Femur (tissue), 1 donor: Measurements from ENCODE around the gene COL4A1.

Experiments
- DNase-seq: peaks from one replicate; pipeline ENCODE4 v3.0.0-alpha.2; 2017

COL4A1 gene

GRCh38 chr13:110156301-110157049, 150.5 kb downstream of the COL4A1 start:
- no peak for DNase-seq

DNA sequence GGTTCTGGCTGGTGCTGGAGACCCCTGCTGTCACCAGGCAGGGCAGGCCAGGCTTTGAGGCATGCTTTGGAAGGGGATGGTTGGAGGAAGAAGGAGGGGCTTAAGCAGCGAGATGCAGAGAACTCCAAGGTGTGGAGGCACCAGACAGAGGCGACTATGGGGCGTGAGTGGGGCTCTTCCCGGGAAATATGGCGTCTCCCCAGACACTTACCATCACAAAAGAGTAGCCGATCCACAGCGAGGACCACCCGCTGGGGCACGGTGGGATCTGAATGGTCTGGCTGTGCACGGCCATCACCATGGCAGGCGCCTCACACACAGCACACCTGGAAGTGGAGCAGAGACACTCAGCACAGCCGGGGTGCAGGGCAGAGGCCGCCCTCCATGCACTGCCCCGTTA, 151.9 kb downstream of the COL4A1 start:
- no peak for DNase-seq

- DNase-seq, result no peak
Measured at GRCh38 chr13:110154410-110154933, 152.5 kb downstream of the COL4A1 start.

DNA sequence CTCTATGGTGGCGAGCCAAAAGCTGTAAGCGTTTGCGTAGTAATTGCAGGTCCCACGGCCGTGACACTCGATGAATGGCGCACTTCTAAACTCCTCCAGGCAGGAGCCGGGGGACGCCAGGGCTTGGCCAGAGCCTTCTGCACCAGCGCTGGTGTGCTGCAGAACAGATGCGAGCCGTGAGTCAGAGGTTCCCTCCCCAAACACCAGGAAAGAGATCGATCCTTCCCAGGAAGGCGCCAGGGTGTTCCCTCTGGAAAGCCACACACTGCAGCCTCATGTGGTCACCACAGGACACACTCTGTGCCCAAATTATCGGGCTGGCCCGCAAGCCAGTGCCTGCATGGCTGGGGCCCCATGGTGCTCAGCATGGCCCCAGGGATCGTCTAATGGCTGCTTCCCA, 154.6 kb downstream of the COL4A1 start:
- no peak for DNase-seq

DNA sequence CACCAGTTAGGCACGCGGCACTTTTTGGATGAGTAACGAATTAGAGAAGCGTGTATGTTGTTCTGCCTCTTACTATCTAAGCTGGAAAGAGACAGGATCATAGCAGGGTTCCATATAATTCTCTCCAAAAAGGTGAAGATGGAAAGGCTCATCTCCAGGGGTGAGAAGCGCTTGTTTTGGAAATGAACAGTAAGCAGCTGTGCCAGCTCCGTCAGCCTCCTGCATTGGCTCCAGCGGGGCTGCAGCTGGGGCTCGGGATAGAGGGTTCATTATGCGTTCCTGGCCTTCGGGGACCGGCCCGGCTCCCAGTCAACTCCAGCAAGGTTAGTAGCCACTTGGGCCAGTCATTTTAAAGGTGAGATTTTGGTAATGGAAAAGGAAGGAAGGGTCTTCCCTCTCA, 155.5 kb downstream of the COL4A1 start:
- DNase-seq, result no peak

DNA sequence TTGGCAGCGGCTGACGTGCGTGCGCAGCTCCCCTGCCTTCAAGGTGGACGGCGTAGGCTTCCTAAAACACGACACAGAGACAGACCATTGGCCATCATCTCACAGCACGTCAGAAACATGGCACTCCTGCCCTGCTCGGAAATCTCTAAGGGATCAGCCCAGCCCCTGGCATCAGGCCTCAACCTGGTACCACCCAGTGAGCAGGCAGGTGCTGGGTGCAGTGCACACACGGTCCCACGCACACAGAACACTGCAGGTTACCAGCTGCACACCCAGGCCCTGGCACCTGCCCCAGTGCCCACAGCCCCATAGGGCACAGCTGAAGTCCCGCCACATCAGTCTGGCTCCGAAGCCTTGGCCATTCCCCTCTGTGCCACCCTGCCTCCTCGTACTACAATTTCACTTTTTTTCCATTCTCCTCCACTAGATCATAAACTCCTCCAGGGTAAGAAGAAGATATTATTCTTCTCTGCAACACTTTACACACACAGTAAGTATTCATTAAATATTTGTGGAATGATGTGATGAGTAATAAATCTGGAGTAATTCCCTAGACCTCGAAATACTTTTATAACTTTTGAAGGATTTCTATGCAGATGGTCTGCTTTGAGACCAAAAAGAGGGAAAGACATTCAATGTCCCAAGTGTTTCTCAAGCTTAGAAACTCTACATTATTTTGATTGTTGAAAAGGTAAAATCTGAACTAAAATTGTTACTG, 156.4 kb downstream of the COL4A1 start:
- no peak for DNase-seq

DNA sequence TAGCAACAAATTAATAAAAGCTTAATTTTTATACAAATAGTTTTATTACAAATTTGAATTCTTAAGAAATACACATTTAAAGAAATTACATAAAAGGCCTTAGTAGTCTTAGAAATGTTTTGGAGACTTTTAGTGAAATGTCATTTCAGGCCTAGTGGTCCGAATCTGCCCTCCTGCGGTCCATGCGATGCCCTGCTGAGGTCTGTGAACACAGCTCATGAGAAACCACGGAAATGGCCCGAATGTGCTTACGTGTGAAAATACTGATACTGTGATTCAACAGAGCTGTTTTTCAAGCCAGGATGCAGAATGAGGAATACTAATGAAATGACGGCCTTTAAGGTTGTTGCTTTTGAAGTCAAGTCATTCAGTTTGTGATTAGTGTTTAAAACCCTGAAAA, 157.9 kb downstream of the COL4A1 start:
- DNase-seq, result no peak

DNA sequence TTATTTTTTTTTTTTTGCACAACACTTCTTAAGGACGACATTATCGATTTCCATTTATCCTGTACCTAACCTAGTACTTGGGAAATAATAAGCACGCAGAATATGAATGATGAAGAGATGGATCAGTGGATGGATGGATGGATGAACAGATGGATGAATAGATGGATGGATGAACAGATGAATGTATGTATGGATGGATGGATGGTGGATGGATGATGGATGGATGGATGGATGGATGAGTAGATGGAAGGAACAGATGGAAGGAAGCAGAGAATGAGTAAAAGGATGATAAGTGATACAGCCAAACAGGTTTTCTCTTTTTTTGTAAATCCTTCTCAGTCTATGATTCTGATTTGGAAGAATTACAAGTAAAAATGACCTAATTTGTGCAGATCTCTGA, 166.9 kb downstream of the COL4A1 start:
- DNase-seq, result no peak

- DNase-seq, result no peak
Measured at GRCh38 chr13:110138700-110139036, 168.3 kb downstream of the COL4A1 start.

- peak; percentile 67 for DNase-seq
Measured at GRCh38 chr13:110138010-110138699, 168.8 kb downstream of the COL4A1 start.

GRCh38 chr13:110137680-110138009, 169.3 kb downstream of the COL4A1 start:
- DNase-seq, result no peak

DNA sequence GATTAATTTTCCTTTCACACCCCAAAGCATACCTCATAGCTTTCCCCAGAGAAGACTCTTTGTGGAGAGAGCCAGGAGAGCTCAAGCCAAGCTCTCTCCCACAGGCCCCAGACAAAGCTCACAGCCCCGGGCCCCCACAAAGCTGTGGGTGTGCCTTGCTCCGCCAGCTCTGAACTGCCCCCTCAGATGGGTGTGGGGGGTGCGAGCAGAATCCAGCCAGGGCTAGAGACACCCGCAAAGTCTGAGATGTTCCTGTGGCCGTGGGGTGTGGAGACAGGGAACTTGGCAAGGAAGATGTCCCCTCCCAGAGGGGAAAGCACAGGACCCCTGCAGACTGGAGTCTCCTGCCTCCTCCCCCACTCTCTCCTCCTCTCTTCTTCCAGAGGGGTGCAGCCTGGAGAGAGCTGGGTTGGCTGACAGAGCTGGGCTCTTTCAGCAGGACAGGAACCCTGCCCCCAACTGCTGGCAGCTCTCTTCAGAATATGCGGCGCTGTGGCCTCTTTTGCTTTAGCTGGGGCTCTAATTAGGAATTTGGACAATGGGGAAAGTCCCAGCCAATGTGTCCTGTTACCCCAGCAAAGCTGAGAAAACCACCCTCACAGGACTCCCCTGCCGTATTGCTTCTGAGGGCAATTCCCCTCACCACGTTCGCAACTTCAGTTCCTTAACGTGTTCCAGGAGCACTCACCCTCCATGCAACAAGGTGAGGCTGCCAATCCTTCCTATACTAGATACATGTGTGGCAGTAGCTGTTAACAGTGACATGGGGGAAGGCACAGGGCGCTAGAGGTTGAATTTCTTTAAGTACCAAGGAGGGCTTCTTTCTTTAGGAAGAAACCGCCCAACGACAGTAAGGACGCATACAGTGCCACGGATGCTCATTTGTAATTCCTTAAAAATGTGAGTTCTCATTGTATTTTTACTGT, 170.0 kb downstream of the COL4A1 start:
- no peak for DNase-seq

GRCh38 chr13:110135977-110136597, 170.9 kb downstream of the COL4A1 start:
- DNase-seq, result no peak

DNA sequence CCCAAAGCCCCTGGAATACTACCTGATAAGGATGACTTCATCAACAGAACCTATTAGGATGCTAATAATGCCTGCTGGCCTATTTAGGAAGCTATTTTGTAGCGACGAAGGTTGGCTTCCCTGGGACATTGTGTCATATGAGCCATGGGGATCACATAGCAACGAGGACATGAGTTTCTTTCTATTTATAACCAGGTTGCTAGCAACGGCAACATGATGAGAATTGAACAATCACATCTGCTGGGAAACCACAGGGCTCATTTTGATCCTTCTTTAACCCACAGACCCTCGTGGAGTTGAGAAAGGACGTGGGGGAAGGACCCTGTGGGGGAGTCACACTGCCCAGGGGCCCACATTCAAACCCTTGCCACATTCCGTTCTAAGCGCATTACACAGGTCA, 172.2 kb downstream of the COL4A1 start:
- DNase-seq, result no peak

DNA sequence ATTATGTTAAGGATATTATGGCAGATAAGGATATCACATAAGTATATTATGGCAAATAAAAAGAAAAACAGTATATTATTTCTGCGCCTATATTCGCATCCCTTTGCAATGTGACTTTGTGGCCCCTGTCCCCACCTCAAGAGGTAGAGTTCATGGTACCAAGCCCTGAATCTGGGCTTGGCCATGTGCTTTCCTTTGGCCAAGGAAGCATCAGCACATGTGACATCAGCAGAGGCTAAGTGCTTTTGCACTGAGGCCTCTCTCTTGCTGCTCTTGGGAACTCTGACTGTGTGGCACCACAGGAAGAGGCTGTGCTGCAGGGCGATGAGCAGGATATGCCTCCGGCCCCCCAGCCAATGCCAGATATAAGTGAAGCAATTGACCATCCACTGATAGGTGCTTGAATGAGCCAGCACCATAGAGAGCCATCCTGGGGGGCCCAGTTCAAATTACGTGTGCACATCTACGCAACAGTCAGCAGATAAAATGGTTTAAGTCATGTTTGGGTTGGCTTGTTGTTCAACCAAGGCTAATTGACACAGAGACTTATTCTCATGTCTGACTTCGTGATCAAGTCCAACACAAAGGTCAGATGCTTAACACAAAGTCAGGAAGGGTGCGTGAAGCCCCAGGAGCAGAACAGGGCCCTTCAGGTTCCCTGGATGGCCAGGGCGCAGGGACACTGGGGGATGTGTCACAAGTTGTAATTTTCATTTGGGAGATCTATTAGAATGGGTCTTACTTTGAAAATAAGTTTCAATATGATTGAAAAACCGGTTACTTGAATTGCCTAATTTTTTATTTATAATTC, 173.3 kb downstream of the COL4A1 start:
- DNase-seq, result no peak

GRCh38 chr13:110132225-110132982, 174.6 kb downstream of the COL4A1 start:
- peak; percentile 57 for DNase-seq

GRCh38 chr13:110131424-110131823, 175.5 kb downstream of the COL4A1 start:
- no peak for DNase-seq

- no peak for DNase-seq
Measured at GRCh38 chr13:110130431-110130830, 176.5 kb downstream of the COL4A1 start.

GRCh38 chr13:110129539-110130186, 177.3 kb downstream of the COL4A1 start:
- no peak for DNase-seq

DNA sequence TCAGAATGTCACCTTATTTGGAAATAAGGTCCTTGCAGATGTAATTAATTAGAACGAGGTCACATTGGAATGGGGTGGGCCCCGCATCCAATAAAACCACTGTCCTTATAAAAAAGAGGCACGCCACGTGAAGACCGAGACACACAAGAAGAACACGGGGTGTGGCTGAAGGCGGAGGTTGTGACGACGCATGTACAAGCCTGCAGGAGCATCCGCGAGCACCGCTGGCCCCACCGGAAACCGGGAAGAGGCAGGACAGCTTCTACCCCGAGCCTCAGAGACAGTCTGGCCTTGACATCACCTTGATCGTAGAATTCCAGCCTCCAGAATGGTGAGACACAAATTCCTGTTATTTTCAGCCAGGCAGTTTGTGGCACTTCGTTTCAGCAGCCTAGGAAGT, 177.9 kb downstream of the COL4A1 start:
- no peak for DNase-seq
